Mesodermal cell (in vitro differentiated cells): ENCODE results near the gene TOP2B. TPM values are rescaled to one million over a fixed set of nuclear protein-coding genes. Genes with fewer than 3 reads are reported as not detected.

Experiments
- H3K27ac ChIP-seq: 2 replicates; pipeline ENCODE4 v1.7.0; 2013; ENCODE audit warnings: mild to moderate bottlenecking, low read depth, low read length, moderate library complexity; ENCODE audit not compliant: severe bottlenecking
- H3K36me3 ChIP-seq: 2 replicates; pipeline ENCODE4 v1.7.1; 2013; ENCODE audit warnings: mild to moderate bottlenecking, low read length, moderate library complexity; ENCODE audit not compliant: control insufficient read depth, insufficient read depth
- H3K4me1 ChIP-seq: one replicate; pipeline ENCODE4 v1.7.1; 2013; ENCODE audit warnings: mild to moderate bottlenecking, low read length; ENCODE audit not compliant: insufficient read depth, control insufficient read depth, poor library complexity, severe bottlenecking
- H3K4me3 ChIP-seq: 2 replicates; pipeline ENCODE4 v1.7.0; 2013; ENCODE audit warnings: low read length, control low read depth, mild to moderate bottlenecking; ENCODE audit not compliant: insufficient read depth, poor library complexity, severe bottlenecking; ENCODE audit errors: extremely low read depth
- H3K9me3 ChIP-seq: 2 replicates; pipeline ENCODE4 v1.7.1; 2013; ENCODE audit warnings: mild to moderate bottlenecking, low read length, moderate library complexity; ENCODE audit not compliant: control insufficient read depth
- WGBS, 2 experiments: methylation state at CpG; one replicate each; pipeline ENCODE4 v1.1.5; 2013; ENCODE audit warnings: missing lambda C conversion rate in 2 of 2; ENCODE audit not compliant: insufficient coverage in 2 of 2; 5-methylcytosine and 5-hydroxymethylcytosine counted together
- polyA plus RNA-seq, 2 experiments: library from polyadenylated mRNA; stranded (reverse); fragments of 50-300 nt; gene quantifications; one replicate each; pipeline ENCODE4 v1.2.3, GENCODE V29; 2013

The TOP2B gene
- polyA plus RNA-seq (2013, experiment 1 of 2): 142 TPM
- polyA plus RNA-seq (2013, experiment 2 of 2): 151 TPM

- WGBS, 2 experiments: 0 to 1% methylated on average over 14 to 16 of the region's 33 CpGs
- Histone ChIP-seq H3K4me3 (peak within 1 kb of the TSS; percentile 78), H3K9me3 (no peaks in the 10 kb centered on the region), H3K4me1 (peaks cover 9% of the 10 kb centered on the region), H3K27ac (peak within 1 kb of the TSS; percentile 93), H3K36me3 (no peaks in the 10 kb centered on the region)
These were observed at the start of gene TOP2B for GRCh38 chr3:25664812-25665314. Gene TOP2B, minus strand, starts transcription at chr3:25664907. Its CDS starts 610 bp downstream, at chr3:25664297.

GRCh38 chr3:25713341-25713985 is 48.8 kb upstream of the TOP2B start:
- no peaks in the 10 kb centered on the region for H3K4me1 ChIP-seq
- no peaks in the 10 kb centered on the region for H3K36me3 ChIP-seq
- H3K9me3 ChIP-seq: no peaks in the 10 kb centered on the region
- no peak overlapping the region for H3K27ac ChIP-seq
- no peak overlapping the region for H3K4me3 ChIP-seq
- 81 to 97% methylated on average over 9 to 11 of the region's 11 CpGs for WGBS, 2 experiments

GRCh38 chr3:25711090-25711489 is 46.4 kb upstream of the TOP2B start:
- H3K4me1 ChIP-seq: no peaks in the 10 kb centered on the region
- no peak overlapping the region for H3K27ac ChIP-seq
- no peaks in the 10 kb centered on the region for H3K9me3 ChIP-seq
- no peaks in the 10 kb centered on the region for H3K36me3 ChIP-seq
- no peak overlapping the region for H3K4me3 ChIP-seq
- no CpG with 5 or more reads among the region's 2 CpGs for WGBS, 2 experiments

GRCh38 chr3:25708036-25708435 is 43.3 kb upstream of the TOP2B start:
- H3K36me3 ChIP-seq: no peaks in the 10 kb centered on the region
- H3K4me3 ChIP-seq: no peak overlapping the region
- WGBS, 2 experiments: 67 to 70% methylated on average over 1 to 2 of the region's 3 CpGs
- no peak overlapping the region for H3K27ac ChIP-seq
- no peaks in the 10 kb centered on the region for H3K9me3 ChIP-seq
- H3K4me1 ChIP-seq: no peaks in the 10 kb centered on the region

- no peaks in the 10 kb centered on the region for H3K4me1 ChIP-seq
- no peak overlapping the region for H3K27ac ChIP-seq
- no peaks in the 10 kb centered on the region for H3K36me3 ChIP-seq
- whole genome bisulfite sequencing, 2 experiments: no CpG with 5 or more reads among the region's 2 CpGs
- no peaks in the 10 kb centered on the region for H3K9me3 ChIP-seq
- H3K4me3 ChIP-seq: no peak overlapping the region
These were observed 42.7 kb upstream of the TOP2B start for GRCh38 chr3:25707268-25707926.

- Histone ChIP-seq H3K36me3 (no peaks in the 10 kb centered on the region), H3K27ac (no peak overlapping the region), H3K9me3 (no peaks in the 10 kb centered on the region), H3K4me3 (no peak overlapping the region), H3K4me1 (no peaks in the 10 kb centered on the region)
- WGBS, 2 experiments: 86 to 95% methylated on average over 3 of the region's 4 CpGs
These were observed 41.5 kb upstream of the TOP2B start for GRCh38 chr3:25706213-25706612.

GRCh38 chr3:25697553-25697952 is 32.8 kb upstream of the TOP2B start:
- no peaks in the 10 kb centered on the region for H3K4me1 ChIP-seq
- no peak overlapping the region for H3K4me3 ChIP-seq
- WGBS, 2 experiments: no CpG with 5 or more reads among the region's 1 CpG
- H3K36me3 ChIP-seq: no peaks in the 10 kb centered on the region
- no peak overlapping the region for H3K27ac ChIP-seq
- no peaks in the 10 kb centered on the region for H3K9me3 ChIP-seq

GRCh38 chr3:25695731-25696420 is 31.2 kb upstream of the TOP2B start:
- H3K9me3 ChIP-seq: no peaks in the 10 kb centered on the region
- no peaks in the 10 kb centered on the region for H3K36me3 ChIP-seq
- H3K4me1 ChIP-seq: no peaks in the 10 kb centered on the region
- H3K27ac ChIP-seq: no peak overlapping the region
- H3K4me3 ChIP-seq: no peak overlapping the region
- WGBS, 2 experiments: 100% methylated on average over 1 to 2 of the region's 4 CpGs

GRCh38 chr3:25693238-25693637 is 28.5 kb upstream of the TOP2B start:
- no peaks in the 10 kb centered on the region for H3K9me3 ChIP-seq
- no peaks in the 10 kb centered on the region for H3K36me3 ChIP-seq
- no peaks in the 10 kb centered on the region for H3K4me1 ChIP-seq
- 60 to 92% methylated on average over 2 to 3 of the region's 3 CpGs for WGBS, 2 experiments
- H3K27ac ChIP-seq: no peak overlapping the region
- H3K4me3 ChIP-seq: no peak overlapping the region

- Histone ChIP-seq H3K4me3 (no peak overlapping the region), H3K27ac (no peak overlapping the region), H3K9me3 (no peaks in the 10 kb centered on the region), H3K4me1 (no peaks in the 10 kb centered on the region), H3K36me3 (no peaks in the 10 kb centered on the region)
- WGBS, 2 experiments: no CpG with 5 or more reads among the region's 1 CpG
These were observed 27.6 kb upstream of the TOP2B start for GRCh38 chr3:25692341-25692740.
